Kidney (tissue), 14 donors: ENCODE measurements around the gene TMEM233. TPM values are rescaled to one million over a fixed set of nuclear protein-coding genes. Genes with fewer than 3 reads are reported as not detected.
A peak's percentile ranks its signal among the peaks of the same experiment; 100 is the strongest.

Source experiments
- DNase-seq, 5 donors: peaks; one replicate each; pipeline ENCODE4 v3.0.0-alpha.2; 2013 to 2020
- FAIRE-seq: peaks from 2 replicates; lab custom pipeline; 2012; peaks lifted over from hg19 to GRCh38; lab: Jason Lieb, UNC
- H3K27ac ChIP-seq, 2 donors: one replicate each; pipeline ENCODE4 v1.7.0; 2013; ENCODE audit warnings: low read depth in 2 of 2, low read length in 2 of 2, inconsistent platforms in 1 of 2
- H3K27me3 ChIP-seq: one replicate; pipeline ENCODE4 v1.7.1; 2013; ENCODE audit warnings: low read length, inconsistent platforms; ENCODE audit not compliant: control insufficient read depth, insufficient read depth
- H3K36me3 ChIP-seq, 3 donors: one replicate each; pipeline versions ENCODE4 v1.7.0 to v1.7.1; 2013; ENCODE audit warnings: low read length in 3 of 3, control low read depth in 1 of 3, inconsistent platforms in 1 of 3; ENCODE audit not compliant: insufficient read depth in 3 of 3, control insufficient read depth in 2 of 3
- H3K4me1 ChIP-seq, 3 donors: one replicate each; pipeline versions ENCODE4 v1.7.0 to v1.7.1; 2013; ENCODE audit warnings: low read length in 3 of 3, inconsistent platforms in 1 of 3, low read depth in 1 of 3; ENCODE audit not compliant: control insufficient read depth in 2 of 3, insufficient read depth in 2 of 3
- H3K4me3 ChIP-seq, 3 donors: one replicate each; pipeline versions ENCODE4 v1.7.0 to v1.8.1; 2013; ENCODE audit warnings: low read length in 3 of 3, control low read depth in 1 of 3, inconsistent platforms in 1 of 3
- H3K9ac ChIP-seq, 3 donors: one replicate each; pipeline versions ENCODE4 v1.7.0 to v1.7.1; 2013; ENCODE audit warnings: low read length in 3 of 3, control low read depth in 1 of 3, inconsistent platforms in 1 of 3
- H3K9me3 ChIP-seq, 3 donors: one replicate each; pipeline versions ENCODE4 v1.7.0 to v1.7.1; 2013; ENCODE audit warnings: low read length in 3 of 3, control low read depth in 1 of 3, inconsistent platforms in 1 of 3; ENCODE audit not compliant: control insufficient read depth in 2 of 3, insufficient read depth in 1 of 3
- CTCF ChIP-seq: IDR thresholded peaks from 3 replicates; pipeline ENCODE4 v1.5.1; 2012; ENCODE audit warnings: mild to moderate bottlenecking, moderate library complexity, borderline replicate concordance; ENCODE audit not compliant: insufficient read depth; ENCODE audit errors: extremely low read depth
- intact Hi-C: fragments of 100-400 bp; cut with DNase I; formaldehyde crosslinking; loops from one replicate; pipeline ENCODE4 v1.11.1; 2022
- polyA plus RNA-seq: library from polyadenylated mRNA; stranded (reverse); fragments of 350-450 nt; fragmentation: Illumina TruSeq; extraction: RNeasy Lipid Tissue Mini Kit (QIAGEN cat#74804); gene quantifications from one replicate; pipeline ENCODE4 v1.2.3, GENCODE V29; 2014; ENCODE audit warnings: low read depth, low replicate concordance; ENCODE audit not compliant: insufficient read depth
- total RNA-seq: library from RNA; stranded (reverse); fragmentation: NEBNext Ultra II Directional; extraction: Animal tissue kit (Norgen Biotek cat#: 25700); gene quantifications from one replicate; pipeline ENCODE4 v1.2.1, GENCODE V29; 2021
- donor health status: control.
- donor health status: control.
- donor health status: control.
- donor health status: control.
- donor health status: control.
- donor health status: DM: yes; HTN: yes; CAD: no.
- donor health status: Normal renal cell carcinoma (clear cell type).

The TMEM233 gene
- total and polyA plus RNA-seq, 2 donors from 2014 or later: 1.2 to 1.4 TPM

GRCh38 chr12:119621878-119622277, 28.3 kb downstream of the TMEM233 start:
- intact Hi-C loops: no loop called here
- H3K27me3 ChIP-seq: no peaks in the 10 kb centered on the region
- no peaks in the 10 kb centered on the region for H3K36me3 ChIP-seq
- H3K27ac ChIP-seq: no peak overlapping the region
- no peak overlapping the region for H3K4me3 ChIP-seq
- no peaks in the 10 kb centered on the region for H3K4me1 ChIP-seq
- TF ChIP-seq CTCF: no peak
- no peak overlapping the region for H3K9ac ChIP-seq
- DNase-seq (no peak), FAIRE-seq (no peak)
- peaks cover 0 to 2% (median 0%) of the 10 kb centered on the region in 3 donors for H3K9me3 ChIP-seq

- intact Hi-C loops: no loop called here
- no peak overlapping the region for H3K27ac ChIP-seq
- no peak for TF ChIP-seq CTCF
- H3K27me3 ChIP-seq: no peaks in the 10 kb centered on the region
- H3K4me3 ChIP-seq: no peak overlapping the region
- no peaks in the 10 kb centered on the region for H3K36me3 ChIP-seq
- DNase-seq (peak in 2 of 5 donors; percentile 10 to 51), FAIRE-seq (no peak)
- no peaks in the 10 kb centered on the region for H3K9me3 ChIP-seq
- H3K9ac ChIP-seq: no peak overlapping the region
- H3K4me1 ChIP-seq: no peaks in the 10 kb centered on the region
These were observed 31.4 kb downstream of the TMEM233 start for GRCh38 chr12:119624966-119625365.

- intact Hi-C loops: no loop called here
- DNase-seq: no peak
- no peak for FAIRE-seq
These were observed 33.6 kb downstream of the TMEM233 start for GRCh38 chr12:119627019-119627643.

More at GRCh38 chr12:119627019-119627643, 33.6 kb downstream of the TMEM233 start:
- H3K27ac ChIP-seq: no peak overlapping the region
- no peaks in the 10 kb centered on the region for H3K36me3 ChIP-seq
- no peaks in the 10 kb centered on the region for H3K27me3 ChIP-seq
- no peaks in the 10 kb centered on the region for H3K9me3 ChIP-seq
- H3K9ac ChIP-seq: no peak overlapping the region
- H3K4me3 ChIP-seq: no peak overlapping the region
- H3K4me1 ChIP-seq: no peaks in the 10 kb centered on the region
- TF ChIP-seq CTCF: no peak
